ENCODE results near the gene CNTN6.

CNTN6 gene

GRCh38 chr3:1092771-1093170 is at the start of gene CNTN6:
Gene CNTN6 (plus strand): TSS chr3:1093024. CDS start chr3:1148009, 54,985 bp downstream.
- in situ Hi-C loops (cut with MboI; ENCODE audit: low sequenced_read_pairs), result no loop called here

GRCh38 chr3:1048558-1048957 is 44.3 kb upstream of the CNTN6 start:
- in situ Hi-C loops (cut with MboI; ENCODE audit: low sequenced_read_pairs), result no loop called here

GRCh38 chr3:1055870-1056269 is 37.0 kb upstream of the CNTN6 start:
- in situ Hi-C loops (cut with MboI; ENCODE audit: low sequenced_read_pairs), result no loop called here

DNA sequence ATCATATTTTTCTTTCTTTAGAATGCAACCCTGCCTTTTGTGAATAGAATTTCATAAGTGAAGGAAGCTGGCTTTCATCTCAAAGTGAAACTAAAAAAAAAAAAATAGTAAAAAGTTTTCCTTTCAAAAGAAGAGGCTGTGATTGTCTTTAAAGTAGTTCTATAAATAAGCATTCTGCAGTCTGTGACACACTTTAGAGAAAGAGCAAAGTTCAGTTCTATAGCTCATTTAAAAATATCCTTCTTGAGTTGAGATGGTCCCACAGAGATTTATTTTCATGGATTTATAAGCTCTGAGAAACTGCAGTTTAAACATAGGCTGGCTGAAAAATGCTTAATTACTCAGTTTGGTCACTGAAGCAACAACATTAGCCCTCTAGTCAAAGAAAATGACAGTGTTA is 36.1 kb upstream of the CNTN6 start:
- in situ Hi-C loops (cut with MboI; ENCODE audit: low sequenced_read_pairs), result no loop called here

DNA sequence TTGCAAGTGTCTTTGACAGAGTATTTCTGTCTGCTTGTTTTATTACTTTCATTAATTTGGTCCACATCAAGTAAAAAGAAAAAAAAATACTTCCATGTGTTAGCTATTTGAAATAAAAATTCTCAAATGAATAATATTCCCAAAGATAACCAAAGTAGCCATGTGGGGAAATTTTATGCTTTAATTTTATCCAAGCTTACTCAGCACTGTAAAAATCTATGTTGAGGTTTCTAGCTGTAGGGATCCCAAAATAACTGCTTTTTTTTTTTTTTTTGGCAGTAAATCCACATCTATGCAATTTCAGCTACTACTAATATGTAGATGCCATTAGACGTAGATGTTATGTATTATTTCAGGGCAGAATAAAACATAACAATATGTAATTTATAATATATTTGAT is 35.4 kb upstream of the CNTN6 start:
- in situ Hi-C loops (cut with MboI; ENCODE audit: low sequenced_read_pairs), result no loop called here

GRCh38 chr3:1068985-1069384 is 23.8 kb upstream of the CNTN6 start:
- in situ Hi-C loops (cut with MboI; ENCODE audit: low sequenced_read_pairs), result no loop called here

- in situ Hi-C loops (cut with MboI; ENCODE audit: low sequenced_read_pairs), result no loop called here
Measured at GRCh38 chr3:1072041-1072440, 20.8 kb upstream of the CNTN6 start.

- in situ Hi-C loops (cut with MboI; ENCODE audit: low sequenced_read_pairs), result no loop called here
Measured at GRCh38 chr3:1079662-1080061, 13.2 kb upstream of the CNTN6 start.

DNA sequence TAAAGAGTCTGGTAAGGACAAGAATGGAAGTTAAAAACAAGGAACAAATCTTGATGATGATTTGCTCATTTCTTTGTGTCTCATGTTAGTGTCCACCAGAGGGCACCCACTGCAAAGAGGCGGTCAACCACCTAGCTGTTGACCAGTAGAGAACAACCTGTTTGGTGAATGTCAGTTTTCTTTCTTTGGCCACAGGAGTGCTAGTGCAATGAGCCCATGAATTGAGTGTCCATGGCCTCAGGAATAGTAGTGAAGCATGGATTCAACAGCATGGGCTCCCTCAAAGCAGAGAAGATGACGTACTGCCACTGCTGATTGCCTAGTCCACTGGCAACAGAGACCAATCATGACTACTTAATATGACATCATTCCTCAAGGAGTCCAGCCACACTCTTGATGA is 10.7 kb upstream of the CNTN6 start:
- in situ Hi-C loops (cut with MboI; ENCODE audit: low sequenced_read_pairs), result no loop called here

DNA sequence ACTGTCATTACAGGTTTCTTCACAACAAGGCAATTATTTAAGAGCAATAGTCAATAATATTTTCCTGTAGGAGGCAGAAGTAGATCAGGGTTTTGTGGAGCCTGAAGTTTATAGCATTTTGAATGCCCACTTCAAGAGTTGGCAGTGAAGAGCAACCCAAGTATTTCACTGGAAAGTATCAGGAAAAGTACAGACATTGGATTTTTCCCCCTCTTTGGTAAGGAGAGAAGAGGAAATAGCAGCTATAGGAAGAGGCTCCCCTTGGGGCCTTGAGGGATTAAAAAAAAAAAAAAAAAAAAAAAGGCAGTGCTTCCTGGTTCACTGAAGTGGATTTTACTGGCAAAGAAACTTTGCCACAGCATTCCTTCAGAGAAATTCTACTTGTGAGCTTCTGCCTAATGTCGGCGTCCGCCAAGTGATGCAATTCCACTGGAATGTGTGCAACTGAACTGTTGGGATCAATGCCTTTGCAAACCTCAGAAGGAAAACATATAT is 5.7 kb upstream of the CNTN6 start:
- in situ Hi-C loops (cut with MboI; ENCODE audit: low sequenced_read_pairs), result no loop called here

DNA sequence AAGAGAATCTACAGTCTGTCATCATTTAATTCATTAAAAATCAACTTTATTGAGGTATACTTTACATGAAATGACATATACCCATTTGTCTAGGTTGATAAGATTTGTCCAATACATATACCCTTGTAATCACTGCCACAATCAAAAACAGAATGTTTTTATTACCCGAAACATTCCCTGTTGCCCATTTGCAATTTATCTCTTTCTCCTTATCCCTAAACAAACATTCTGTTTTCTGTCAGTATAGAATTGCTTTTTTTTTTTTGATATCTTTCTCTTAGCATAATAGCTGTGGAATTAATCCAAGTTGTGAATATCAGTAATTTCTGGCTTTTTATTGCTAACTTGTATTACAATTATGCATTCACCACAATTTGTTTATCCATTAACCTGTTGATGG is 4.3 kb upstream of the CNTN6 start:
- in situ Hi-C loops (cut with MboI; ENCODE audit: low sequenced_read_pairs), result no loop called here

- in situ Hi-C loops (cut with MboI; ENCODE audit: low sequenced_read_pairs), result no loop called here
Measured at GRCh38 chr3:1091286-1091685, 1.5 kb upstream of the CNTN6 start.

GRCh38 chr3:1092061-1092460 is 763 bp upstream of the CNTN6 start:
- in situ Hi-C loops (cut with MboI; ENCODE audit: low sequenced_read_pairs), result no loop called here

DNA sequence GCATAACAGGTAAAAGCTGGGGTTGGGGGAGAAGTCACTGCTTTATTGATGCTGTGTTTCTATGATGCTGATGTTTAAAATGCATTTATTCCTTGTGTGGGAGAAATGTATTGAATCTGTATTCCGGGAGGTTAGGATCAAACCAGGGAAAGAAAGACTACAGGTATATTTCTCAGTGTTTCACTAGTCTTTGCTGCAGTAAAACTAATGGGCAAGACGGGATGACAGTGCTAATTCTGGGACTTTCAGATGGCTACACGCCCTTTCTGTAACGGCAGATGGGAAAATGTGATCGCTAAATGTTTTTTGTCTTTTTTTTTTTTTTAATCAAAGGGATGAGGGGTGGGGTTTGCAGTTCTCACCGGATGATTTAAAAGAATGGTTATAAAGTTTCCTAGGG is 393 bp downstream of the CNTN6 start:
- in situ Hi-C loops (cut with MboI; ENCODE audit: low sequenced_read_pairs), result no loop called here

DNA sequence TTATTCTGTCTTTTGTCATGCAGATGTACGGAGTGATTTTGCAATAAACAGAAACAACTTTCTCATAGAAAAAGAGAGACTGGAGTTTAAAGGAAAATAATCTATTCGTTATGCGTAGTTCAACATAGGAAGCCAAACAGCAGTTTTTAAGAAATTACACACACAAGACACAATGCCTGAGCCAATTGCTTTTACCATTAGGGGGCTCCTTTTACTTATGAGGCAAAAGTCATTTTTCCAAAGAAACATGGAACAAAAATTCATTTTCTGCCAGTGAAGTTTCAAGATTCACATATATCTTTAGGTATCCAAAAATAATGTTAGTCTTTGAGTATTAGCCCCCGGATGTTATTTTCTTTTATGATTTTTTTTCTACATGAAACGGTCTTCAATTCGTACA is 10.7 kb downstream of the CNTN6 start:
- in situ Hi-C loops (cut with MboI; ENCODE audit: low sequenced_read_pairs), result no loop called here

- in situ Hi-C loops (cut with MboI; ENCODE audit: low sequenced_read_pairs), result no loop called here
Measured at GRCh38 chr3:1117843-1118473, 25.1 kb downstream of the CNTN6 start.

GRCh38 chr3:1131166-1131565 is 38.3 kb downstream of the CNTN6 start:
- in situ Hi-C loops (cut with MboI; ENCODE audit: low sequenced_read_pairs), result no loop called here

DNA sequence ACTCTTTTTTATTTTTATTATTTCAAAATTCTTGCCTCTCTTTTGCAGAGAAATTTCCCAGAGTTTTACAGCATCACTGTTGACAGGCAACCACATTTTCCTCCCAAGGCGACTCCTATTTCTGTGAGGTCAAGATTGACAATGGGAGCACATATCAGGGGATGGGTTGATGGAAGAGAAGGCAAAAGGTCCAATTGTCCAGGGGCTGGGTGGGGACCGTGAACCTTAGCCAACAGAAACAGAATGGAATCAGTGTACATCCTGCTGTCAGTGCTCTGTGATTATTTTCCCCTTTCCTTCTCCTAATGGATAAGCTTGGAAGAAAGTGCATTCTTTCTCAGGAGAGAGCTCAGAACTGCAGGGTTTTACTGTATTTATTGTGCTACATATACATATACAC is 42.4 kb downstream of the CNTN6 start:
- in situ Hi-C loops (cut with MboI; ENCODE audit: low sequenced_read_pairs), result no loop called here

DNA sequence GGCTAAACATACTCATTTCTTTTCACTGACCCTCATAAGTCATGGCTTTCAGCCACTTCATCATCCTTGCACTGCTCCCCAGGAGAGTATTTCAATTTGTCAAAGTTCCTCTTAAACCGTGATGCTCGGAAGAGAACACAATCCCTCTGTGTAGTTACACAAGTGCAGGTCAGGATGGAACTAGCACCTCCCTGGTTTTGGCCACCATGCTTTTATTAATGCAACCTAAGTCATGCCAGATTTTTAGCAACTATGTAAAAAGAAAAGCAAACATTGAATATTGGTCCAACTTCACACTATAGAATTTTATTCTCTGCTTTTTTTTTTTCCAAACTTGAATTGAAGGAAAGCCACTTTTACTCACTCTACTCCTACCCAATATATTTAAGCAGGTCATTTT is 45.2 kb downstream of the CNTN6 start:
- in situ Hi-C loops (cut with MboI; ENCODE audit: low sequenced_read_pairs), result no loop called here

DNA sequence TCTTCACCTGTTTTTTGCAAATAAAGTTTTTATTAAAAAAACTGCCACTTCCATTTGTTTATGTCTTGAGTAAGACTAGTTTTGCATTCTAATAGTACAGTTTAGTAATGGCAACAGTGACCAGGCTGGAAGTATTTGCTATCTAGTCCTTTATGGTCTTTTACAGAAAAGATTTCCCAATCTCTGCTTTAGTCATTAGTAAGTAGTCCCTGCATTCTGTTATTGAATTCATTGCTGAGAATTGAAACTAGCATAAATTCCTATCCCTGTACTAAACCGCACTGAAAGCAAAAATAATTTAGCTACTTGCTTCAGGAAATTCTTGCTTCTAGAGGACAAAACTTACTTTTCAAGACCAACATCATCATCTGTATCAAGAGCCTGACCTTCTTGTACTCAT is 46.2 kb downstream of the CNTN6 start:
- in situ Hi-C loops (cut with MboI; ENCODE audit: low sequenced_read_pairs), result no loop called here

DNA sequence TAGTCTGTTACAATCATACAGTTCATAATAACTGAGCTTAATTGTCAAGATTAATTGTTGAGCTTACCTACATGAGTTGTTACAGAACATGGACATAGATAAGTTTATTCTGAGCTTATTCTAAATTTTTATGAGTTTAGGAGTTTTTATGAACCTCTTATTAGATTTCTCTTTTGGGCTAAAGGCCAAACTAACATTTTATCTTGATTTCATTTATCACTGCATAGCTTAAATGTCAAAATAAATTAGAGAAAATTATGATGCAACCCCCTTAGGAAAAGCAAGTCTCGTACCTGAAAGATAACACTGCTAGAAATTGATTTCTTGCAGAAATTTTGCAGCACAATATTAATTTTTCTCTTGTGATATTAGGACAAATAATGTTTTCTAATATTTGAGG is 54.5 kb downstream of the CNTN6 start:
- in situ Hi-C loops (cut with MboI; ENCODE audit: low sequenced_read_pairs), result no loop called here

DNA sequence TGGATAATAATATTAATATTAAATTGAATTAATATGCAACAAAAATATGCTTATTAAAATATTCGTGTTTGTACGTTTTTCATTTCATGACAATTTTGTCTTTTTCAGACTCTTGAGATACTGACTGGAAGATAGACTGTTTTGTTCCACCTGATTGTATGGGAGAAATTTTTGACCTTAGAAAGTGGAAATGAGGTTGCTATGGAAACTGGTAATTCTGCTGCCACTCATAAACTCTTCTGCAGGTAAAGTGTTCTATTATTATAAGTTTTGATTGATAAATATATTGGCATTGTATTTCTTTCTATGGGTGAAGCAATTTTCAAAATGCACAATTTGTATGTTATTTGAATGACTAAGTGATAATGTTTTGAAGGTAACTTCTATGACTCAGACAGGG is 55.0 kb downstream of the CNTN6 start:
- in situ Hi-C loops (cut with MboI; ENCODE audit: low sequenced_read_pairs), result no loop called here

- in situ Hi-C loops (cut with MboI; ENCODE audit: low sequenced_read_pairs), result no loop called here
Measured at GRCh38 chr3:1164101-1164500, 71.3 kb downstream of the CNTN6 start.

Measured in HL-60/S4 treated with retinoic acid at 250 ng/mL for 4 days and 3 days (cell line).